RWPE2 (cell line): Measurements from ENCODE around the gene TMA7.
"Not testable (repeated sequence)": the region's sequence is repeated elsewhere in the genome, so short reads cannot be mapped to it uniquely, and the experiment has no call there.

Source experiments
- ATAC-seq: fragments of 200-7000 bp; cut with Tn5 transposase; 3 replicates; pipeline ENCODE4 v1.9.1; 2021; ENCODE audit warnings: low read depth
- DNase-seq: peaks from one replicate; pipeline ENCODE4 v3.0.0-alpha.2; 2020; ENCODE audit warnings: low spot score
- H3K27ac ChIP-seq: fragments of 450-650 bp; 2 replicates; pipeline ENCODE4 v1.5.1; 2017; ENCODE audit warnings: mild to moderate bottlenecking; ENCODE audit not compliant: poor library complexity, severe bottlenecking
- H3K27me3 ChIP-seq: fragments of 250-450 bp; sonication (Bioruptor Pico); 2 replicates; pipeline ENCODE4 v1.5.1; 2021; ENCODE audit warnings: mild to moderate bottlenecking, moderate library complexity; ENCODE audit not compliant: insufficient read depth, poor library complexity, severe bottlenecking
- H3K36me3 ChIP-seq: fragments of 250-450 bp; sonication (Bioruptor Pico); 2 replicates; pipeline ENCODE4 v1.5.1; 2020; ENCODE audit warnings: low read depth, mild to moderate bottlenecking, moderate library complexity
- H3K4me1 ChIP-seq: fragments of 250-450 bp; sonication (Bioruptor Pico); 2 replicates; pipeline ENCODE4 v1.5.1; 2021; ENCODE audit warnings: mild to moderate bottlenecking, moderate library complexity; ENCODE audit not compliant: insufficient read depth, poor library complexity, severe bottlenecking
- H3K4me3 ChIP-seq: fragments of 250-450 bp; sonication (Bioruptor Pico); 2 replicates; pipeline ENCODE4 v1.5.1; 2021; ENCODE audit warnings: mild to moderate bottlenecking, moderate library complexity; ENCODE audit not compliant: severe bottlenecking
- H3K9me3 ChIP-seq: fragments of 250-450 bp; sonication (Bioruptor Pico); 2 replicates; pipeline ENCODE4 v1.5.1; 2021; ENCODE audit warnings: mild to moderate bottlenecking, moderate library complexity; ENCODE audit not compliant: severe bottlenecking
- TF ChIP-seq, protein P1 (sequence below): fragments of 450-650 bp; IDR thresholded peaks from one replicate; pipeline ENCODE4 v1.5.1; 2017; ENCODE audit warnings: mild to moderate bottlenecking, moderate library complexity; ENCODE audit not compliant: poor library complexity, severe bottlenecking

TMA7 gene

GRCh38 chr3:48460517-48460902 lies 20.5 kb downstream of the TMA7 start:
- Histone ChIP-seq H3K4me1 (peaks cover 4% of the 10 kb centered on the region), H3K27ac (no peak overlapping the region), H3K9me3 (no peaks in the 10 kb centered on the region), H3K27me3 (no peaks in the 10 kb centered on the region), H3K4me3 (no peak overlapping the region), H3K36me3 (peaks cover 49% of the 10 kb centered on the region)
- TF ChIP-seq, protein P1, sequence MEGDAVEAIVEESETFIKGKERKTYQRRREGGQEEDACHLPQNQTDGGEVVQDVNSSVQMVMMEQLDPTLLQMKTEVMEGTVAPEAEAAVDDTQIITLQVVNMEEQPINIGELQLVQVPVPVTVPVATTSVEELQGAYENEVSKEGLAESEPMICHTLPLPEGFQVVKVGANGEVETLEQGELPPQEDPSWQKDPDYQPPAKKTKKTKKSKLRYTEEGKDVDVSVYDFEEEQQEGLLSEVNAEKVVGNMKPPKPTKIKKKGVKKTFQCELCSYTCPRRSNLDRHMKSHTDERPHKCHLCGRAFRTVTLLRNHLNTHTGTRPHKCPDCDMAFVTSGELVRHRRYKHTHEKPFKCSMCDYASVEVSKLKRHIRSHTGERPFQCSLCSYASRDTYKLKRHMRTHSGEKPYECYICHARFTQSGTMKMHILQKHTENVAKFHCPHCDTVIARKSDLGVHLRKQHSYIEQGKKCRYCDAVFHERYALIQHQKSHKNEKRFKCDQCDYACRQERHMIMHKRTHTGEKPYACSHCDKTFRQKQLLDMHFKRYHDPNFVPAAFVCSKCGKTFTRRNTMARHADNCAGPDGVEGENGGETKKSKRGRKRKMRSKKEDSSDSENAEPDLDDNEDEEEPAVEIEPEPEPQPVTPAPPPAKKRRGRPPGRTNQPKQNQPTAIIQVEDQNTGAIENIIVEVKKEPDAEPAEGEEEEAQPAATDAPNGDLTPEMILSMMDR = no peak
- ATAC-seq (no peak), DNase-seq (no peak)

- peaks cover 42% of the 10 kb centered on the region for H3K36me3 ChIP-seq
- not testable (repeated sequence) for ATAC-seq, H3K9me3 ChIP-seq, H3K4me1 ChIP-seq, H3K27me3 ChIP-seq, DNase-seq, H3K4me3 ChIP-seq, H3K27ac ChIP-seq
These were observed 21.7 kb downstream of the TMA7 start for GRCh38 chr3:48461767-48462166.

DNA sequence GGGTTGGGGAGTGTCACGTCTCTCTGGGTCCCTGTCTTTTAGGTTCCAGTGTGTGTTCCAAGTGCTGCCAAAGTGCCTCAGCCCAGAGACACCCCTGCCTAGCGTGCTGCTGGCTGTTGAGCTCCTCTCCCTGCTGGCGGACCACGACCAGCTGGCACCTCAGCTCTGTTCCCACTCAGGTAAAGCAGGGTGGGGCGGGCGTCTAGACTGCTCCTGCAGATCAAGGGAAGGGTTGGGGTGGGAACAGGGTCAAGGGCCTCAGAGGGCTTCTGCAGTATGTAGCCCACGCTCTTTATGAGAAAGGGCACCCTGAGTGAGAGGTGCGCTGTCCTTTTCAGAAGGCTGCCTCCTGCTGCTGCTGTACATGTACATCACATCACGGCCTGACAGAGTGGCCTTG lies 23.6 kb downstream of the TMA7 start:
- TF ChIP-seq, protein P1 = no peak
- Histone ChIP-seq H3K4me1 (peaks cover 10% of the 10 kb centered on the region), H3K27ac (no peak overlapping the region), H3K9me3 (no peaks in the 10 kb centered on the region), H3K4me3 (no peak overlapping the region), H3K27me3 (no peaks in the 10 kb centered on the region), H3K36me3 (peaks cover 45% of the 10 kb centered on the region)
- no peak for DNase-seq
- no peak for ATAC-seq

DNA sequence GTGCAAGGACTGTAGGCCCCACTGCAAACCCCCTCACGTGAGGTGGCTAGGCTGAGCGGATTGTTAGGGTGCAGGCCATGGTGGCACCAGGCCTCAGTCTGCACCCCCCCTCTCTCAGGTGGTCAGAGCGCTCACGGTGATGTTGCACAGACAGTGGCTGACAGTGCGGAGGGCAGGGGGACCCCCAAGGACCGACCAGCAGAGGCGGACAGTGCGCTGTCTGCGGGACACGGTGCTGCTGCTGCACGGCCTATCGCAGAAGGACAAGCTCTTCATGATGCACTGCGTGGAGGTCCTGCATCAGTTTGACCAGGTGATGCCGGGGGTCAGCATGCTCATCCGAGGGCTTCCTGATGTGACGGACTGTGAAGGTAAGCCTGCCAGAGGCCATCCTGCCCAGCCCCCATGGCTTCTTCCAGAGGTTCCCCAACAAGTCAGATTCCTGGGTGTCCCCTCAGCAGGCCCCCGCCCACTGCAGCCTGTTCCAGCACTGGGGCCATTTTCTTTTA lies 24.7 kb downstream of the TMA7 start:
- H3K4me1 ChIP-seq = peaks cover 10% of the 10 kb centered on the region
- DNase-seq (no peak), ATAC-seq (no peak)
- H3K9me3 ChIP-seq = no peaks in the 10 kb centered on the region
- peaks cover 39% of the 10 kb centered on the region for H3K36me3 ChIP-seq
- no peak overlapping the region for H3K4me3 ChIP-seq
- peak overlapping the region; percentile 92 for H3K27ac ChIP-seq
- TF ChIP-seq, protein P1 = no peak
- no peaks in the 10 kb centered on the region for H3K27me3 ChIP-seq

GRCh38 chr3:48465237-48465530 lies 25.1 kb downstream of the TMA7 start:
- Histone ChIP-seq H3K4me3 (no peak overlapping the region), H3K27ac (peak overlapping the region; percentile 92), H3K4me1 (peaks cover 10% of the 10 kb centered on the region), H3K9me3 (no peaks in the 10 kb centered on the region), H3K36me3 (peaks cover 35% of the 10 kb centered on the region), H3K27me3 (no peaks in the 10 kb centered on the region)
- ATAC-seq (no peak), DNase-seq (no peak)
- TF ChIP-seq, protein P1 = no peak
